B cell (primary cell): ENCODE results near the gene B3GLCT. TPM values are rescaled to one million over a fixed set of nuclear protein-coding genes. Genes with fewer than 3 reads are reported as not detected.

Experiments used
- ATAC-seq: fragments of 200-7000 bp; cut with Tn5 transposase; one replicate; pipeline ENCODE4 v1.10.0; 2021; ENCODE audit warnings: low read depth, mild to moderate bottlenecking, moderate number of reproducible peaks, moderate library complexity
- CTCF ChIA-PET: fragments of 350-600 bp; sonication (Branson Sonifier 250); formaldehyde crosslinking; loops from one replicate; lab custom pipeline; 2021; ENCODE audit warnings: antibody characterized with exemption, inconsistent platforms; lab: Charles Lee
- POLR2A ChIA-PET: fragments of 350-600 bp; sonication (Branson Sonifier 250); formaldehyde crosslinking; loops from one replicate; lab custom pipeline; 2021; ENCODE audit warnings: antibody characterized with exemption; lab: Charles Lee
- DNase-seq: peaks from one replicate; pipeline ENCODE4 v3.0.0; 2013
- H2AFZ ChIP-seq: 2 replicates; pipeline ENCODE4 v1.6.1; 2012; ENCODE audit warnings: mild to moderate bottlenecking, low read depth, low read length; ENCODE audit not compliant: insufficient read depth, poor library complexity, severe bottlenecking
- H3K27ac ChIP-seq, 2 donors: 1 replicate in 1 of 2; 2 replicates in 1 of 2; pipeline ENCODE4 v1.5.1; 2012 to 2013; ENCODE audit warnings: low read length in 2 of 2, mild to moderate bottlenecking in 2 of 2, moderate library complexity in 1 of 2
- H3K27me3 ChIP-seq, 4 experiments: fragments of 200-600 bp in 1 of 4; sonication (generic) in 1 of 4; replicated peaks in 1 of 4; 1 replicate in 2 of 4; 2 replicates in 2 of 4; pipeline versions ENCODE4 v1.6.1 to v1.7.0; 2013 to 2016; ENCODE audit warnings: low read length in 3 of 4, mild to moderate bottlenecking in 2 of 4, mixed read lengths in 1 of 4, moderate library complexity in 1 of 4; ENCODE audit not compliant: insufficient read depth in 4 of 4, control insufficient read depth in 3 of 4; ENCODE audit errors: control extremely low read depth in 1 of 4
- H3K36me3 ChIP-seq, 2 experiments: replicated peaks in 1 of 2; 1 replicate in 1 of 2; 2 replicates in 1 of 2; pipeline versions ENCODE4 v1.6.1 to v1.7.1; 2013; ENCODE audit warnings: low read length in 1 of 2; ENCODE audit not compliant: insufficient read depth in 2 of 2, control insufficient read depth in 1 of 2; ENCODE audit errors: control extremely low read depth in 1 of 2, extremely low read depth in 1 of 2
- H3K4me1 ChIP-seq, 2 donors: fragments of 200-600 bp in 1 of 2; sonication (generic) in 1 of 2; 1 replicate in 1 of 2; 2 replicates in 1 of 2; pipeline versions ENCODE4 v1.5.1 to v1.6.1; 2013 to 2017; ENCODE audit warnings: low read length in 2 of 2; ENCODE audit not compliant: control insufficient read depth in 2 of 2, insufficient read depth in 2 of 2
- H3K4me2 ChIP-seq: replicated peaks from 2 replicates; pipeline ENCODE3; 2012; ENCODE audit warnings: mild to moderate bottlenecking, low read depth, low read length; ENCODE audit not compliant: poor library complexity, severe bottlenecking
- H3K4me3 ChIP-seq, 5 experiments: fragments of 200-600 bp in 1 of 5; sonication (generic) in 1 of 5; 1 replicate in 3 of 5; 2 replicates in 2 of 5; pipeline versions ENCODE4 v1.5.1 to v1.7.0; 2011 to 2016; ENCODE audit warnings: low read length in 4 of 5, mild to moderate bottlenecking in 4 of 5, low read depth in 2 of 5, control low read depth in 1 of 5, moderate library complexity in 1 of 5; ENCODE audit not compliant: insufficient read depth in 1 of 5; ENCODE audit errors: control extremely low read depth in 1 of 5, extremely low read depth in 1 of 5
- H3K79me2 ChIP-seq: fragments of 200-600 bp; sonication (generic); one replicate; pipeline ENCODE4 v1.6.0; 2016; ENCODE audit warnings: low read length; ENCODE audit not compliant: control insufficient read depth, insufficient read depth
- H3K9ac ChIP-seq: fragments of 200-600 bp; sonication (generic); 2 replicates; pipeline ENCODE4 v1.6.1; 2017; ENCODE audit warnings: mild to moderate bottlenecking, low read length, moderate library complexity
- H3K9me3 ChIP-seq, 3 donors: one replicate each; pipeline versions ENCODE4 v1.6.1 to v1.7.1; 2013; ENCODE audit warnings: low read length in 2 of 3; ENCODE audit not compliant: control insufficient read depth in 2 of 3, insufficient read depth in 1 of 3; ENCODE audit errors: control extremely low read depth in 1 of 3
- H4K20me1 ChIP-seq: 2 replicates; pipeline ENCODE4 v1.6.0; 2012; ENCODE audit warnings: mild to moderate bottlenecking, low read length; ENCODE audit not compliant: insufficient read depth, control insufficient read depth, poor library complexity, severe bottlenecking
- H3K27ac Mint-ChIP-seq: one replicate; pipeline ENCODE4 v1.8.0; 2021; ENCODE audit warnings: mixed read lengths
- H3K27me3 Mint-ChIP-seq: one replicate; pipeline ENCODE4 v1.8.0; 2021; ENCODE audit warnings: mixed read lengths
- H3K4me1 Mint-ChIP-seq: one replicate; pipeline ENCODE4 v1.8.0; 2021; ENCODE audit warnings: mixed read lengths
- H3K4me3 Mint-ChIP-seq: one replicate; pipeline ENCODE4 v1.8.0; 2021; ENCODE audit warnings: mixed read lengths
- H3K9me3 Mint-ChIP-seq: one replicate; pipeline ENCODE4 v1.8.0; 2022; ENCODE audit warnings: mixed read lengths; ENCODE audit not compliant: insufficient read depth
- EZH2 ChIP-seq: IDR thresholded peaks from 2 replicates; pipeline ENCODE4 v1.6.1; 2012; ENCODE audit warnings: borderline replicate concordance, low read depth, mild to moderate bottlenecking, moderate library complexity, low read length; ENCODE audit not compliant: insufficient read depth, poor library complexity, severe bottlenecking
- WGBS: methylation state at CpG from one replicate; pipeline ENCODE4 v1.1.5; 2013; ENCODE audit warnings: missing lambda C conversion rate; ENCODE audit not compliant: insufficient coverage; 5-methylcytosine and 5-hydroxymethylcytosine counted together
- intact Hi-C: fragments of 100-400 bp; cut with micrococcal nuclease; formaldehyde crosslinking; loops from one replicate; pipeline ENCODE4 v1.10.0; 2022
- polyA plus RNA-seq: library from polyadenylated mRNA; depleted of rRNA; stranded (reverse); fragments of >200 nt; gene quantifications from 2 replicates; pipeline ENCODE4 v1.2.3, GENCODE V29; 2012
- total RNA-seq, 2 donors: library from RNA; stranded (reverse); fragments of 120-200 nt in 1 of 2; gene quantifications; 1 replicate in 1 of 2; 2 replicates in 1 of 2; pipeline versions ENCODE4 v1.2.3 to v1.2.4, GENCODE V29; 2013 to 2022
- TF ChIP-seq, protein P1 (sequence below): fragments of 200-600 bp; IDR thresholded peaks from one replicate; pipeline ENCODE4 v1.8.0; 2022; ENCODE audit warnings: antibody characterized with exemption, mild to moderate bottlenecking

The B3GLCT gene
- total and polyA plus RNA-seq, 2 donors (not counting 1 experiment from before 2014, with no cell fraction given) = 1.4 to 6.2 TPM

DNA sequence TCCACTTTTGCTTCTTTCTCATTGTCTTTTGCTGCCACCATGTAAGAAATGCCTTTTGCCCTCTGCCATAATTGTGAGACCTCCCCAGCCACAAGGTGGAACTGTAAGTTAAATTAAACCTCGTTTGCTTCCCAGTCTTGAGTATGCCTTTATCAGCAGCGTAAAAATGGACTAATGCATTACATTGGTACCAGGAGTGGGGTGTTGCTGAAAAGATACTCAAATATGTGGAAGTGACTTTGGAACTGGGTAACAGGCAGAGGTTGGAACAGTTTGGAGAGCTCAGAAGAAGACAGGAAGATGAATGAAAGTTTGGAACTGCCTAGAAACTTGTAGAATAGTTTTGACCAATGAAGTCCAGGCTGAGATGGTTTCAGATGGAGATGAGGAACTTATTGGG lies 115.2 kb downstream of the B3GLCT start:
- Mint-ChIP-seq H3K27ac (no peak overlapping the region), H3K4me3 (no peak overlapping the region), H3K27me3 (no peaks in the 10 kb centered on the region), H3K9me3 (peaks cover 20% of the 10 kb centered on the region), H3K4me1 (no peaks in the 10 kb centered on the region)
- Histone ChIP-seq H2AFZ (no peak overlapping the region), H3K4me2 (no peak overlapping the region), H3K9me3 (peaks cover 3 to 47% (median 44%) of the 10 kb centered on the region in 3 donors), H3K27ac (no peak overlapping the region), H3K79me2 (no peaks in the 10 kb centered on the region), H3K4me1 (peaks cover 0 to 2% of the 10 kb centered on the region in 2 donors), H4K20me1 (no peaks in the 10 kb centered on the region), H3K4me3 (no peak overlapping the region), H3K36me3 (peaks cover 0 to 2% of the 10 kb centered on the region in 2 experiments), H3K9ac (no peak overlapping the region), H3K27me3 (no peaks in the 10 kb centered on the region)
- ATAC-seq (no peak), DNase-seq (no peak)
- ChIA-PET POLR2A (no interaction called here), CTCF (no interaction called here)
- 90% methylated on average over 2 of the region's 2 CpGs for WGBS
- intact Hi-C loops = no loop called here
- TF ChIP-seq EZH2 = no peak
- TF ChIP-seq, protein P1, sequence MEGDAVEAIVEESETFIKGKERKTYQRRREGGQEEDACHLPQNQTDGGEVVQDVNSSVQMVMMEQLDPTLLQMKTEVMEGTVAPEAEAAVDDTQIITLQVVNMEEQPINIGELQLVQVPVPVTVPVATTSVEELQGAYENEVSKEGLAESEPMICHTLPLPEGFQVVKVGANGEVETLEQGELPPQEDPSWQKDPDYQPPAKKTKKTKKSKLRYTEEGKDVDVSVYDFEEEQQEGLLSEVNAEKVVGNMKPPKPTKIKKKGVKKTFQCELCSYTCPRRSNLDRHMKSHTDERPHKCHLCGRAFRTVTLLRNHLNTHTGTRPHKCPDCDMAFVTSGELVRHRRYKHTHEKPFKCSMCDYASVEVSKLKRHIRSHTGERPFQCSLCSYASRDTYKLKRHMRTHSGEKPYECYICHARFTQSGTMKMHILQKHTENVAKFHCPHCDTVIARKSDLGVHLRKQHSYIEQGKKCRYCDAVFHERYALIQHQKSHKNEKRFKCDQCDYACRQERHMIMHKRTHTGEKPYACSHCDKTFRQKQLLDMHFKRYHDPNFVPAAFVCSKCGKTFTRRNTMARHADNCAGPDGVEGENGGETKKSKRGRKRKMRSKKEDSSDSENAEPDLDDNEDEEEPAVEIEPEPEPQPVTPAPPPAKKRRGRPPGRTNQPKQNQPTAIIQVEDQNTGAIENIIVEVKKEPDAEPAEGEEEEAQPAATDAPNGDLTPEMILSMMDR = no peak

DNA sequence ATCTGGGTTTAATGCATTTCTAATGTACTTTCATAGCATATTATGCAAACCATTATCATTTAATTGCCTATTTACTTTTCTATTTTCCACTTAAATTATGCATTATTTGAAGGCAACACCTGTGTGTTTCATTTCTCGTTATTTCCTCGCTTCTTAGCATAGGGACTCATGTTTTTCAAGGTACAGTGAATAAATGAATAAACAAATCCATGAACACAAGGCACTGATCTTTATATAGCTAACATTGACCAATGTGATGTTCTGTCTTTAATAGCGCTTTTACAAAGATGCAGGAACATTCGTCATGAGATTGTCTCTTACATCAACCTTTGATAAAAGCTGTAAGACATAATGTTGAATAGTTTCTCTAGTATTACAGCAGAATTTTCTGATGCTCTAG lies 121.2 kb downstream of the B3GLCT start:
- H3K9ac ChIP-seq = peak overlapping the region; percentile 9
- no peaks in the 10 kb centered on the region for H3K27me3 ChIP-seq
- intact Hi-C loops = no loop called here
- Mint-ChIP-seq H3K9me3 (no peaks in the 10 kb centered on the region), H3K4me1 (peaks cover 3% of the 10 kb centered on the region), H3K27ac (no peak overlapping the region), H3K4me3 (no peak overlapping the region), H3K27me3 (no peaks in the 10 kb centered on the region)
- H3K4me2 ChIP-seq = peak overlapping the region; percentile 17
- H3K9me3 ChIP-seq = peaks cover 0 to 13% (median 12%) of the 10 kb centered on the region in 3 donors
- H3K4me1 ChIP-seq = peaks cover 8 to 23% of the 10 kb centered on the region in 2 donors
- H3K36me3 ChIP-seq = peaks cover 0 to 2% of the 10 kb centered on the region in 2 experiments
- ChIA-PET CTCF (no interaction called here), POLR2A (no interaction called here)
- H3K27ac ChIP-seq = peak overlapping the region; percentile 32 to 39
- no peak overlapping the region for H2AFZ ChIP-seq
- ATAC-seq (peak; percentile 63), DNase-seq (peak; percentile 48)
- H3K4me3 ChIP-seq = peak overlapping the region in 1 of 5 experiments; percentile 8
- WGBS = no CpG with 5 or more reads among the region's 4 CpGs
- no peaks in the 10 kb centered on the region for H3K79me2 ChIP-seq
- TF ChIP-seq, protein P1 = no peak
- no peak for TF ChIP-seq EZH2
- H4K20me1 ChIP-seq = no peaks in the 10 kb centered on the region
